K562 (cell line): Measurements from ENCODE around the gene METTL15. TPM values are rescaled to one million over a fixed set of nuclear protein-coding genes. Genes with fewer than 3 reads are reported as not detected.

Experiments
- CREB5 ChIP-seq: fragments of 250-450 bp; sonication (Bioruptor Pico); IDR thresholded peaks from 2 replicates; pipeline ENCODE4 v1.5.0; 2020; ENCODE audit warnings: mild to moderate bottlenecking
- CREM ChIP-seq: IDR thresholded peaks from 2 replicates; pipeline ENCODE4 v1.6.1; 2014; ENCODE audit warnings: antibody characterized with exemption, low read depth
- GABPA ChIP-seq: fragments of 200-800 bp; sonication (Bioruptor generic); conservative IDR thresholded peaks from 2 replicates; pipeline ENCODE4 v1.6.1; 2016; ENCODE audit warnings: low read depth, missing genetic modification characterization, missing compliant biosample characterization
- IRF9 ChIP-seq: fragments of 450-650 bp; IDR thresholded peaks from 2 replicates; pipeline ENCODE4 v1.6.1; 2016; ENCODE audit warnings: missing biosample characterization, missing genetic modification characterization
- NFATC3 ChIP-seq: fragments of 450-650 bp; IDR thresholded peaks from 2 replicates; pipeline ENCODE4 v1.6.1; 2017; ENCODE audit warnings: mild to moderate bottlenecking
- NFIX ChIP-seq: fragments of 250-450 bp; sonication (Bioruptor Pico); IDR thresholded peaks from 2 replicates; pipeline ENCODE4 v1.4.0; 2020; ENCODE audit warnings: low read depth, mild to moderate bottlenecking, moderate library complexity
- PCBP2 ChIP-seq: fragments of 200-400 bp; formaldehyde crosslinking; IDR thresholded peaks from 2 replicates; pipeline ENCODE4 v1.6.1; 2018; ENCODE audit warnings: low read length, low read depth, mild to moderate bottlenecking, moderate library complexity; ENCODE audit not compliant: poor library complexity, severe bottlenecking
- RBM17 ChIP-seq: fragments of 200-400 bp; formaldehyde crosslinking; IDR thresholded peaks from 2 replicates; pipeline ENCODE4 v1.6.1; 2017; ENCODE audit warnings: low read depth, mild to moderate bottlenecking, low read length, borderline replicate concordance
- RFX7 ChIP-seq: fragments of 250-450 bp; sonication (Bioruptor Pico); IDR thresholded peaks from 2 replicates; pipeline ENCODE4 v1.5.1; 2021; ENCODE audit warnings: mild to moderate bottlenecking
- SNIP1 ChIP-seq: fragments of 450-650 bp; IDR thresholded peaks from 2 replicates; pipeline ENCODE4 v1.7.1; 2017; ENCODE audit warnings: low read depth, mild to moderate bottlenecking
- TARDBP ChIP-seq: fragments of 450-650 bp; IDR thresholded peaks from 2 replicates; pipeline ENCODE4 v1.6.1; 2016
- TBL1XR1 ChIP-seq, 2 experiments: IDR thresholded peaks; 2 replicates each; pipeline ENCODE4 v1.6.1; 2012; ENCODE audit warnings: improper control_type of control experiment in 2 of 2, low read length in 2 of 2, mild to moderate bottlenecking in 1 of 2
- XRCC5 ChIP-seq: fragments of 200-400 bp; formaldehyde crosslinking; IDR thresholded peaks from 2 replicates; pipeline ENCODE4 v1.6.1; 2017; ENCODE audit warnings: low read depth, mild to moderate bottlenecking, low read length
- ZKSCAN8 ChIP-seq: fragments of 200-800 bp; sonication (Bioruptor generic); IDR thresholded peaks from 2 replicates; pipeline ENCODE4 v1.6.1; 2016; ENCODE audit warnings: missing genetic modification characterization, missing compliant biosample characterization
- polyA plus RNA-seq, 8 experiments: library from polyadenylated mRNA; depleted of rRNA in 4 of 8; stranded (reverse) in 5 of 8; unstranded in 3 of 8; fragments of >200 nt; fragmentation: Nextera tagmentation in 2 of 8; fragmentation: Illumina TruSeq in 1 of 8; extraction: Ambion mirVana in 2 of 8; extraction: Trizol in 1 of 8; gene quantifications; 2 replicates each; pipeline versions ENCODE4 v1.2.1 to v1.2.3, GENCODE V29; 2011 to 2014; ENCODE audit warnings: inconsistent platforms in 1 of 8, missing spikeins in 1 of 8
- total RNA-seq, 7 experiments: library from RNA; depleted of rRNA in 6 of 7; stranded (reverse); fragments of >200 nt in 6 of 7; fragmentation: Illumina TruSeq in 2 of 7; extraction: Trizol in 2 of 7; gene quantifications; 2 replicates each; pipeline versions ENCODE4 v1.2.1 to v1.2.3, GENCODE V29; 2011 to 2021; ENCODE audit warnings: low replicate concordance in 1 of 7
- TF ChIP-seq, protein P1 (sequence below): sonication (generic); formaldehyde crosslinking; IDR thresholded peaks from 2 replicates; pipeline ENCODE4 v1.8.0; 2023; ENCODE audit warnings: missing genetic modification reagents, mild to moderate bottlenecking, borderline replicate concordance
- TF ChIP-seq, protein P2 (sequence below): fragments of 250-450 bp; sonication (Bioruptor Pico); IDR thresholded peaks from 2 replicates; pipeline ENCODE4 v1.6.1; 2021; ENCODE audit warnings: mild to moderate bottlenecking
- TF ChIP-seq, protein P3 (sequence below): fragments of 250-450 bp; sonication (Bioruptor Pico); IDR thresholded peaks from 2 replicates; pipeline ENCODE4 v1.5.0; 2021; ENCODE audit warnings: mild to moderate bottlenecking, borderline replicate concordance

Gene METTL15
- total and polyA plus RNA-seq, 9 of the 15 experiments (the other 6 are each of a cell fraction or from before 2014, with no cell fraction given) = 10.7 to 21.7 (median 15.9) TPM

- TF ChIP-seq SNIP1 (no peak), CREB5 (CRISPR knock-in tag) (no peak), IRF9 (tag) (no peak), TBL1XR1 (IDR thresholded peaks at IDR 0.05; ENCODE audit: low read length in 2 of 2) (peak; percentile 48 to 61; a peak in 2 of 4 replicates), RBM17 (no peak), NFIX (CRISPR knock-in tag) (no peak), ZKSCAN8 (CRISPR knock-in tag) (no peak), PCBP2 (no peak), CREM (peak; percentile 82), XRCC5 (0 out of 2 replicates have a peak, but pooled peaks have one; percentile 63), TARDBP (no peak), GABPA (tag) (peak; percentile 86), RFX7 (CRISPR knock-in tag) (no peak), NFATC3 (peak; percentile 76; the same call in 1 of the 2 replicates)
- TF ChIP-seq, protein P1, sequence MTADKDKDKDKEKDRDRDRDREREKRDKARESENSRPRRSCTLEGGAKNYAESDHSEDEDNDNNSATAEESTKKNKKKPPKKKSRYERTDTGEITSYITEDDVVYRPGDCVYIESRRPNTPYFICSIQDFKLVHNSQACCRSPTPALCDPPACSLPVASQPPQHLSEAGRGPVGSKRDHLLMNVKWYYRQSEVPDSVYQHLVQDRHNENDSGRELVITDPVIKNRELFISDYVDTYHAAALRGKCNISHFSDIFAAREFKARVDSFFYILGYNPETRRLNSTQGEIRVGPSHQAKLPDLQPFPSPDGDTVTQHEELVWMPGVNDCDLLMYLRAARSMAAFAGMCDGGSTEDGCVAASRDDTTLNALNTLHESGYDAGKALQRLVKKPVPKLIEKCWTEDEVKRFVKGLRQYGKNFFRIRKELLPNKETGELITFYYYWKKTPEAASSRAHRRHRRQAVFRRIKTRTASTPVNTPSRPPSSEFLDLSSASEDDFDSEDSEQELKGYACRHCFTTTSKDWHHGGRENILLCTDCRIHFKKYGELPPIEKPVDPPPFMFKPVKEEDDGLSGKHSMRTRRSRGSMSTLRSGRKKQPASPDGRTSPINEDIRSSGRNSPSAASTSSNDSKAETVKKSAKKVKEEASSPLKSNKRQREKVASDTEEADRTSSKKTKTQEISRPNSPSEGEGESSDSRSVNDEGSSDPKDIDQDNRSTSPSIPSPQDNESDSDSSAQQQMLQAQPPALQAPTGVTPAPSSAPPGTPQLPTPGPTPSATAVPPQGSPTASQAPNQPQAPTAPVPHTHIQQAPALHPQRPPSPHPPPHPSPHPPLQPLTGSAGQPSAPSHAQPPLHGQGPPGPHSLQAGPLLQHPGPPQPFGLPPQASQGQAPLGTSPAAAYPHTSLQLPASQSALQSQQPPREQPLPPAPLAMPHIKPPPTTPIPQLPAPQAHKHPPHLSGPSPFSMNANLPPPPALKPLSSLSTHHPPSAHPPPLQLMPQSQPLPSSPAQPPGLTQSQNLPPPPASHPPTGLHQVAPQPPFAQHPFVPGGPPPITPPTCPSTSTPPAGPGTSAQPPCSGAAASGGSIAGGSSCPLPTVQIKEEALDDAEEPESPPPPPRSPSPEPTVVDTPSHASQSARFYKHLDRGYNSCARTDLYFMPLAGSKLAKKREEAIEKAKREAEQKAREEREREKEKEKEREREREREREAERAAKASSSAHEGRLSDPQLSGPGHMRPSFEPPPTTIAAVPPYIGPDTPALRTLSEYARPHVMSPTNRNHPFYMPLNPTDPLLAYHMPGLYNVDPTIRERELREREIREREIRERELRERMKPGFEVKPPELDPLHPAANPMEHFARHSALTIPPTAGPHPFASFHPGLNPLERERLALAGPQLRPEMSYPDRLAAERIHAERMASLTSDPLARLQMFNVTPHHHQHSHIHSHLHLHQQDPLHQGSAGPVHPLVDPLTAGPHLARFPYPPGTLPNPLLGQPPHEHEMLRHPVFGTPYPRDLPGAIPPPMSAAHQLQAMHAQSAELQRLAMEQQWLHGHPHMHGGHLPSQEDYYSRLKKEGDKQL (CRISPR knock-in tag) = no peak
- TF ChIP-seq, protein P2, sequence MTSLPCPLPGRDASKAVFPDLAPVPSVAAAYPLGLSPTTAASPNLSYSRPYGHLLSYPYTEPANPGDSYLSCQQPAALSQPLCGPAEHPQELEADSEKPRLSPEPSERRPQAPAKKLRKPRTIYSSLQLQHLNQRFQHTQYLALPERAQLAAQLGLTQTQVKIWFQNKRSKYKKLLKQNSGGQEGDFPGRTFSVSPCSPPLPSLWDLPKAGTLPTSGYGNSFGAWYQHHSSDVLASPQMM (CRISPR knock-in tag) = no peak
- TF ChIP-seq, protein P3, sequence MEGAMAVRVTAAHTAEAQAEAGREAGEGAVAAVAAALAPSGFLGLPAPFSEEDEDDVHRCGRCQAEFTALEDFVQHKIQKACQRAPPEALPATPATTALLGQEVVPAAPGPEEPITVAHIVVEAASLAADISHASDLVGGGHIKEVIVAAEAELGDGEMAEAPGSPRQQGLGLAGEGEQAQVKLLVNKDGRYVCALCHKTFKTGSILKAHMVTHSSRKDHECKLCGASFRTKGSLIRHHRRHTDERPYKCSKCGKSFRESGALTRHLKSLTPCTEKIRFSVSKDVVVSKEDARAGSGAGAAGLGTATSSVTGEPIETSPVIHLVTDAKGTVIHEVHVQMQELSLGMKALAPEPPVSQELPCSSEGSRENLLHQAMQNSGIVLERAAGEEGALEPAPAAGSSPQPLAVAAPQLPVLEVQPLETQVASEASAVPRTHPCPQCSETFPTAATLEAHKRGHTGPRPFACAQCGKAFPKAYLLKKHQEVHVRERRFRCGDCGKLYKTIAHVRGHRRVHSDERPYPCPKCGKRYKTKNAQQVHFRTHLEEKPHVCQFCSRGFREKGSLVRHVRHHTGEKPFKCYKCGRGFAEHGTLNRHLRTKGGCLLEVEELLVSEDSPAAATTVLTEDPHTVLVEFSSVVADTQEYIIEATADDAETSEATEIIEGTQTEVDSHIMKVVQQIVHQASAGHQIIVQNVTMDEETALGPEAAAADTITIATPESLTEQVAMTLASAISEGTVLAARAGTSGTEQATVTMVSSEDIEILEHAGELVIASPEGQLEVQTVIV = no peak
These were observed 2.1 kb downstream of the METTL15 start (continued) for GRCh38 chr11:28110108-28110820.
